ENCODE measurements around the gene ZNF334. TPM values are rescaled to one million over a fixed set of nuclear protein-coding genes. Genes with fewer than 3 reads are reported as not detected.

The ZNF334 gene
- total RNA-seq, 1 experiment from 2014 or later, result 19.5 TPM

DNA sequence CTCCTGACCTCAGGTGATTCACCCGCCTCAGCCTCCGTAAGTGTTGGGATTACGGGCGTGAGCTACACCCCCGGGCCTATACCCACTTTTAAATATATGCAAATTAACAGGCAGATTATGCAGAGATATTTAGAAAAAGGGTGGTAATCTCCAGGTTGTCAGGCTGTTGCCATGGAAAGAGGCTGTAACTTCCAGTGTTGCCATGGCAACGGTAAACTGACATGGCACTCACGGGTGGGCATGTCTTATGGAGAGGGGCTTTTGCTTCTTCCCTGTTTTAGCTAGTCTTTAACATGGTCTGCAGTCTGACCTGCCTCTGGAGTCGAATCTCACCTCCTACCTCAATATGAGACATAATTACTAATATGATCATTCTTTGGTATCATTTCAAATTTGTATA, 44.9 kb downstream of the ZNF334 start:
- H3K4me2 ChIP-seq (ENCODE audit: insufficient read depth, insufficient read length, low read length), result no peak overlapping the region
- Mint-ChIP-seq H3K9me3 (peaks cover 0 to 3% of the 10 kb centered on the region in 2 experiments; a peak in 1 of 5 replicates), H3K4me1 (peaks cover 2 to 3% of the 10 kb centered on the region in 2 experiments; a peak in 3 of 4 replicates), H3K4me3 (no peak overlapping the region), H3K36me3 (ENCODE audit: insufficient read depth in 1 of 3, low read depth in 3 of 3) (peaks cover 0 to 5% (median 0%) of the 10 kb centered on the region in 3 experiments; a peak in 1 of 7 replicates), H3K27ac (no peak overlapping the region), H3K27me3 (ENCODE audit: low read depth) (no peaks in the 10 kb centered on the region)
- H3K27me3 ChIP-seq (ENCODE audit: insufficient read depth, low read length), result no peaks in the 10 kb centered on the region
- H2BK15ac ChIP-seq (ENCODE audit: low read depth, low read length), result no peak overlapping the region
- H2BK20ac ChIP-seq (ENCODE audit: low read depth, low read length, poor library complexity, severe bottlenecking), result no peak overlapping the region
- no peaks in the 10 kb centered on the region for H3K4me1 ChIP-seq (ENCODE audit: insufficient read depth, low read length)
- H2AK5ac ChIP-seq (ENCODE audit: insufficient read length, low read length), result no peak overlapping the region
- no peak overlapping the region for H3T11ph ChIP-seq (ENCODE audit: low read length)
- no peaks in the 10 kb centered on the region for H4K20me1 ChIP-seq (ENCODE audit: control insufficient read depth, insufficient read depth, insufficient read length)
- H2BK5ac ChIP-seq (ENCODE audit: insufficient read length, low read length), result no peak overlapping the region
- TF ChIP-seq, protein P1, sequence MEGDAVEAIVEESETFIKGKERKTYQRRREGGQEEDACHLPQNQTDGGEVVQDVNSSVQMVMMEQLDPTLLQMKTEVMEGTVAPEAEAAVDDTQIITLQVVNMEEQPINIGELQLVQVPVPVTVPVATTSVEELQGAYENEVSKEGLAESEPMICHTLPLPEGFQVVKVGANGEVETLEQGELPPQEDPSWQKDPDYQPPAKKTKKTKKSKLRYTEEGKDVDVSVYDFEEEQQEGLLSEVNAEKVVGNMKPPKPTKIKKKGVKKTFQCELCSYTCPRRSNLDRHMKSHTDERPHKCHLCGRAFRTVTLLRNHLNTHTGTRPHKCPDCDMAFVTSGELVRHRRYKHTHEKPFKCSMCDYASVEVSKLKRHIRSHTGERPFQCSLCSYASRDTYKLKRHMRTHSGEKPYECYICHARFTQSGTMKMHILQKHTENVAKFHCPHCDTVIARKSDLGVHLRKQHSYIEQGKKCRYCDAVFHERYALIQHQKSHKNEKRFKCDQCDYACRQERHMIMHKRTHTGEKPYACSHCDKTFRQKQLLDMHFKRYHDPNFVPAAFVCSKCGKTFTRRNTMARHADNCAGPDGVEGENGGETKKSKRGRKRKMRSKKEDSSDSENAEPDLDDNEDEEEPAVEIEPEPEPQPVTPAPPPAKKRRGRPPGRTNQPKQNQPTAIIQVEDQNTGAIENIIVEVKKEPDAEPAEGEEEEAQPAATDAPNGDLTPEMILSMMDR (conservative IDR thresholded peaks at IDR 0.05), result no peak
- no peak overlapping the region for H3K4ac ChIP-seq (ENCODE audit: low read depth, low read length)
- H4K91ac ChIP-seq (ENCODE audit: insufficient read length, low read depth, low read length), result no peak overlapping the region
- no peak overlapping the region for H3K23ac ChIP-seq (ENCODE audit: insufficient read length, low read depth, low read length)
- no peaks in the 10 kb centered on the region for H3K9me3 ChIP-seq (ENCODE audit: control insufficient read depth, low read depth, low read length)
- no peak overlapping the region for H4K5ac ChIP-seq (ENCODE audit: insufficient read length, low read depth, low read length)
- DNase-seq, result no peak
- no peak overlapping the region for H2BK12ac ChIP-seq (ENCODE audit: insufficient read length, low read depth, low read length)
- no peak overlapping the region for H3K9ac ChIP-seq (ENCODE audit: extremely low read depth, insufficient read length, low read length)
- no peak overlapping the region for H2AFZ ChIP-seq (ENCODE audit: low read length)
- H3K56ac ChIP-seq (ENCODE audit: insufficient read length, low read depth, low read length), result no peak overlapping the region
- no peak overlapping the region for H3K14ac ChIP-seq (ENCODE audit: insufficient read depth, low read length)
- H4K8ac ChIP-seq (replicated peaks; ENCODE audit: insufficient read length, low read depth, low read length), result no peak overlapping the region
- no CpG with 5 or more reads among the region's 8 CpGs for WGBS (ENCODE audit: extremely low coverage, insufficient read length, low lambda C conversion rate)
- H2BK120ac ChIP-seq (ENCODE audit: low read depth, low read length, poor library complexity, severe bottlenecking), result no peak overlapping the region
- H3K18ac ChIP-seq (ENCODE audit: insufficient read length, low read depth, low read length), result no peak overlapping the region
- no peaks in the 10 kb centered on the region for H3K23me2 ChIP-seq (ENCODE audit: insufficient read length, low read depth, low read length, poor library complexity, severe bottlenecking)
- no peaks in the 10 kb centered on the region for H3K79me1 ChIP-seq (ENCODE audit: insufficient read depth, low read depth, low read length, poor library complexity, severe bottlenecking)
- no peak overlapping the region for H3K27ac ChIP-seq (ENCODE audit: insufficient read length, low read depth, low read length)
- H3K79me2 ChIP-seq (ENCODE audit: insufficient read depth, low read length), result no peaks in the 10 kb centered on the region

All from H9 (cell line).